ENCODE results near the gene ANTXR1.

The ANTXR1 gene

DNA sequence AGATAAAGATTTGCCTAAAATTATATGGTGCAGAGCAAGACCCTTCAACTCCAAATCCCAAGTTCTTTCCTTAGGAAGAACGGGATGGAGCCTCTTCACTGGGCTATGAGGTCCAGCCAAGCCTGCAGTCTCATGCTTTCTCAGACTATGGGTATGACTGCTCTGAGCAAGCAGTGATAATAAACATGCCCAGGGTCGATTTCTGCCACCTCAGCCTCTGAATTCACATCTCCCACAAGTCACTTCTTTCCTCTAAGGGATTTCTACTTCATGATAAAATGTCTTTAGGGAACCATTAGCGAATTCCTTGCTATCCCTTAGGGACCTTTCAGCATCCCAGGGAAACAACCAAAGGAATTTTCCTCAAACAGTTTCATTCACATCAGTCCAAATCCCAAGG is 279.3 kb downstream of the ANTXR1 start:
- DNase-seq = no peak

GRCh38 chr2:69296421-69296820 is 283.4 kb downstream of the ANTXR1 start:
- no peak for DNase-seq

- DNase-seq = no peak
These were observed 284.2 kb downstream of the ANTXR1 start for GRCh38 chr2:69297216-69297615.

DNA sequence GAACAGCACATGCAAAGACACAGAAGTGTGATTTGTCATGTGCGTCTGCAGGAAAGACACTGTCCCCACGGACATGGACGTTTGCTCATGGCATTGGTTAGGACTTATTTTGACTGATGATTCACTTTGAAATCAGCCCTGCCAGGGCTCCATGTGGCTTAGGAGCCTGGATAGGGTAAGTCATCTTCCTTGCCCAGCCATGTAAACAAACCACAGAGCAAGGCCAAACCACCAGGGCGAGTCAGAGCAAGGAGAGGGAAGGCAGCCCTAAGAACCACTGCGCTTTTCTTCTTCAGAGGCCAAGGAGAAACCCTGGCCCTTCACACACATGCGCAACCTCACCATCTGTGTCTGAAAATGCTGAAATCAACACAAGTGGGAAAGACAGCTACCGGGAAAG is 285.3 kb downstream of the ANTXR1 start:
- DNase-seq = no peak

GRCh38 chr2:69298862-69299261 is 285.9 kb downstream of the ANTXR1 start:
- no peak for DNase-seq

Measured in CD4-positive, alpha-beta T cell treated with Interleukin-21 for 1 hour (primary cell).